ENCODE results near the gene DDX51.

Gene DDX51

GRCh38 chr12:132166093-132166492 is 22.0 kb upstream of the DDX51 start:
- no peak for DNase-seq (ENCODE audit: low read depth)

- no peak for DNase-seq (ENCODE audit: low read depth)
Observed at GRCh38 chr12:132165584-132165983, 21.5 kb upstream of the DDX51 start.

DNA sequence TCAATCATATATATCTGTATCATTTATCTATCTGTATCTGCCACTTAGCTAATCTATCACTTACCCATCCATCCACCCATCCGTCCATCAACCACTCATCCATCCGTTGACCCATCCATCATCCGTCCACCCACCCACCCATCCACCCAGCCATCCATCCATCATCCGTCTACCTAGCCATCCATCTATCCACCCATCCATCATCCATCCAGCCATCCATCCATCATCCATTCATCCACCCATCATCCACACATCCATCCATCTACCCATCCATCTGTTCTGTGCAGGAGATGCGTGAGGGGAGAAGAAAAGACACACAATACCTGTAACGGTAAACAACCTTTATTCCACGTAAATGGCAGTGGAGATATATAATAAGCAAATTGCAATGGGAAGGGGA is 20.3 kb upstream of the DDX51 start:
- no peak for DNase-seq (ENCODE audit: low read depth)

GRCh38 chr12:132163911-132164288 is 19.8 kb upstream of the DDX51 start:
- DNase-seq (ENCODE audit: low read depth): no peak

GRCh38 chr12:132163041-132163910 is 19.2 kb upstream of the DDX51 start:
- DNase-seq (ENCODE audit: low read depth): no peak

- no peak for DNase-seq (ENCODE audit: low read depth)
Observed at GRCh38 chr12:132162508-132163031, 18.5 kb upstream of the DDX51 start.

- no peak for DNase-seq (ENCODE audit: low read depth)
Observed at GRCh38 chr12:132161796-132162507, 17.8 kb upstream of the DDX51 start.

DNA sequence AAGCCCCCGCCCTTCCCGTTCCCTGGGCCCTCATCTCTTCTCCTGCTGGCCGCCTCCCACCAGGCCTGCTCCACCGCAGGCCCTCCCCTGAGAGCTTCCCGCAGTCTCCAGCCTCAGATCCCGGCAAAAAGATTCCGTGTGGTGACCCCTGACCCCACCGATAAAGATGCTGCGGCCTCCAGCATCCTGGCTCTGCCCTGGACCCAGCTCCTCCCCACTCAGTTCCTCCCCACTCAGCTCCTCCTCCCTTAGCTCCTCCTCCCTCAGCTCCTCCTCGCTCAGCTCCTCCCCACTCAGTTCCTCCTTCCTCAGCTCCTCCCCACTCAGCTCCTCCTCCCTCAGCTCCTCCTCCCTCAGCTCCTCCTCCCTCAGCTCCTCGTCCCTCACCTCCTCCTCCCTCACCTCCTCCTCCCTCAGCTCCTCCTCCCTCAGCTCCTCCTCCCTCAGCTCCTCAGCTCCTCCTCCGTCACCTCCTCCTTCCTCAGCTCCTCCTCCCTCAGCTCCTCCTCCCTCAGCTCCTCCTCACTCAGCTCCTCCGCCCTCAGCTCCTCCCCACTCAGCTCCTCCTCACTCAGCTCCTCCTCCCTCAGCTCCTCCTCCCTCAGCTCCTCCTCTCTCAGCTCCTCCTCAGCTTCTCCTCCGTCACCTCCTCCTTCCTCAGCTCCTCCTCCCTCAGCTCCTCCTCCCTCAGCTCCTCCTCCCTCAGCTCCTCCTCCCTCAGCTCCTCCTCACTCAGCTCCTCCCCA is 17.1 kb upstream of the DDX51 start:
- DNase-seq (ENCODE audit: low read depth): no peak

DNA sequence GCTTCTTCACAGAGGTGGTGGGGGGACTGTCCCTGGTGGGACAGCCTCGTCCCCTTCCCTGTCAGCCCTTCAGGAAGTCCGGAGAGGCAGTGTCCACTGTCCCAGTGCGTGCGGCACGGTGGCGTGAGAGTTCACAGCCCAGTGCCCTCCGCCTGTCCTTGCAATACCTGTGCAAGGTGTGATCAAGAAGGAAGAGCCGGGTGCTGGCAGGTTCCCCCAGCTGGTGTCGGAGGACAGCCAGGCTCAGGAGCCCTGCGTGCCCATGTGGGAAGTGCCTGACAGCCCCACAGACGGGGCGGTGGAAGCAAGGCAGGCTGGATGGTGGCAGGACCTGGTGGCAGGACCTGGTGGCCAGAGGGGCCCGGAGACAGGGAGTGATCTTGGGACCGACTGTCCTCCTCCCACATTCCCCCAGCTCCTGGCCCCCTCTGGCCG is 16.5 kb upstream of the DDX51 start:
- no peak for DNase-seq (ENCODE audit: low read depth)

DNA sequence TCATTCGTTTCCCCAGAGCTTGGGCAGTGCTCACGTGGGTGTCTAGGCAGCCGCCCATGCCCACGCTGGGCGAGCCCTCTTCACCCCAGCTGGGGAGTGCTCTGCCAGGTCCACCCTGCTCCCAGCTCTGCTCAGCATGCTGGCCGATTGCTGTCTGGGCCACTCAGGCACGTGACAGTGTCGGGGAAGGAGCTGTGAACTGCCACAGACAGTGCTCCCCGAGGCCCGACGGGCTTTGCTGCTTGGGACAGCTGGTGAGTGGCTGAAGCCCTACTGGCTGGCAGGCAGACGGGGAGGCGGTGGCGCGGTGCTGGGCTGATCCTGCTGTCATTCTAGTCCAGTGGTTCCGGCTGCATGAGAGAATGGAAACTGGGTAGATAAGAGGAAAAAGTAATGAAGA is 15.9 kb upstream of the DDX51 start:
- no peak for DNase-seq (ENCODE audit: low read depth)

DNA sequence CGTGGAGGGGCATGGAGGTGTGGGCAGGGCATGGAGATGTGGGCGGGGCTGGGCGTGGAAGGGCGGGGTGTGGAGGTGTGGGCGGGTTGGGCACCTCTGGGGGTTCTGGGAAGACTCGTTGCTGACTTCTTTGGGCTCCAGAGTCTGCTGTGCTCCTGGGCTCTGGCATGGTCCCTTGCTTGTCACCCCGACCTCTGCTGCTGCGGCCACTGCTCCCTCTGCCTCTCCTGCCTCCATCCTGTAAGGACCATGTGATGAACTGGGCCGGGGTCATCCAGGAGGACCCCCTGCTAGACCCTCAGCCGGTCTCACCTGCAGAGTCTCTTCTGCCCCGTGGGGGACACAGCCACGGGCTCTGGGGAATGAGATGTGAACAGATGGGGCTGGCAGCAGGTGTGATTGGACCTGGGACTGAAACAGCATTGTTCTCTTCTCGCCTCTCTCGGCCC is 15.5 kb upstream of the DDX51 start:
- no peak for DNase-seq (ENCODE audit: low read depth)

GRCh38 chr12:132158677-132159554 is 14.8 kb upstream of the DDX51 start:
- DNase-seq (ENCODE audit: low read depth): no peak

DNA sequence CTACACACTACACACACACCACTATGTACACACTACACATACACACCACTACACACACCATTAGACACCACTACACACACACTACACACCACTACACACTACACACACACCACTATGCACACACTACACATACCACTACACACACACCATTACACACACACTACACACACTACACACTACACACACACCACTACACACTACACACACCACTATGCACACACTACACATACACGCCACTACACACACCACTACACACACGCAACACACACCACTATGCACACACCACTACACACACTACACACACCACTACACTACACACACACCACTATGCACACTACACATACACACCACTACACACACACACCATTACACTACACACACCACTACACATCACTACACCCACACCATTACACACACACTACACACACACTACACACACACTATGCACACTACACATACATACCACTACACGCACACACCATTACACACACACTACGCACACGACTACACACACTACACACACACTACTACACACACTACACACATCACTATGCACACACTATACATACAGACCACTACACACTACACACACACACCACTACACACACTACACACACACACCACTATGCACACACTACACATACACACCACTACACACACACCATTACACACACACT is 13.8 kb upstream of the DDX51 start:
- DNase-seq (ENCODE audit: low read depth): no peak

DNA sequence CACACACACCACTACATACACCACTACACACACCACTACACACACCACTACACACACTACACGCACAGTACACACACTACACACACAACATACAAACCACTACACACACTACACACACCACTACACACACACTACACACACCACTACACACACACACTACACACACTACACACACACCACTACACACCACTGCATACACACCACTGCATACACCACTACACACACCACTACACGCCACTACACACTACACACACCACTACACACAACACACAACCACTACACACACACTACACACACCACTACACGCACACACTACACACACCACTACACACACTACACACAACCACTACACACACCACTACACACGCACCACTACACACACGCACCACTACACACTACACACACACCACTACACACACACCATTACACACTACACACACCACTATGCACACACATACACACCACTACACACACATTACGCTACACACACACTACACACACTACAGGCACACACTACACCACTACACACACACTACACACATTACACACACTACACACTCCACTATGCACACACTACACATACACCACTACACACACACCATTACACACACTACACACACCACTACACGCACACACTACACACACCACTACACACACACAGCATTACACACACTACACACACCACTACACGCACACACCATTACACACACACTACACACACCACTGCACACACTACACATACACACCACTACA is 12.6 kb upstream of the DDX51 start:
- no peak for DNase-seq (ENCODE audit: low read depth)

DNA sequence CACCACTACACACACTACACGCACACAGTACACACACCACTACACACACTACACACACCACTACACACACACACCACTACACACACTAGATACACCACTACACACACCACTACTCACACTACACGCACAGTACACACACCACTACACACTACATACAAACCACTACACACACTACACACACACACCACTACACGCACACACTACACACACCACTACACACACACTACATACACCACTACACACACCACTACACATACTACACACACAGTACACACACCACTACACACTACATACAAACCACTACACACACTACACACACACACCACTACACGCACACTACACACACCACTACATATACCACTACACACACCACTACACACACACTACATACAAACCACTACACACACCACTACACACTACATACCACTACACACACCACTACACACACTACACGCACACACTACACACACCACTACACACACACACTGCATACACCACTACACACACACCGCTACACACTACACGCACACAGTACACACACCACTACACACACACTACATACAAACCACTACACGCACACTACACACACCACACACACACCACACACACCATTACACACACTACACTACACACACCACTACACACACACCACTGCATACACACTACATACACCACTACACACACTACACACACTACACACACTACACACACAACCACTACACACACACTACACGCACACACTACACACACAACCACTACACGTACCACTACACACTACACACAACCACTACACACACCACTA is 11.9 kb upstream of the DDX51 start:
- no peak for DNase-seq (ENCODE audit: low read depth)

- DNase-seq (ENCODE audit: low read depth): no peak
Observed at GRCh38 chr12:132154941-132155770, 11.0 kb upstream of the DDX51 start.

DNA sequence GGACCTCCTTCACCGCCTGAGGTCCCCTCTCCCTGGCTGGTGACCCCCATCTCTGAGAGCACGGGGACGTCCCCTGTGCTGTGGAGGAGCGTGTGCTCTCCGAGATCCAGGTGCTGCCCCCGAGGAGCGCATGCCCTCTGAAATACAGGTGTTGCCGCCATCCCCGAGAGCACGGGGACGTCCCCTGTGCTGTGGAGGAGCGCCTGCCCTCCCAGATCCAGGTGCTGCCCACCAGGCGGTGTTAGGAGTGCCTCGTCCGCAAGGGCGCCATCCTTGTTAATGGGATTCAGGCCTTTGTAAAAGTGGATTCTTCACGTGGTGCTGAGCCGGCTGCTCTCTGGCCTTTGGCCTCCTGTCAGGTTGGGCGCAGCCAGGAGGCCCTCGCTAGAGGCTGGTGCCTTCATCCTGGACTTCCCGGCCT is 10.2 kb upstream of the DDX51 start:
- no peak for DNase-seq (ENCODE audit: low read depth)
